NT2/D1 (cell line): ENCODE data around the gene FRMD4A.

Experiments used
- SUZ12 ChIP-seq: IDR thresholded peaks from 2 replicates; pipeline ENCODE4 v1.6.1; 2011; ENCODE audit not compliant: insufficient read length, insufficient read depth; ENCODE audit errors: extremely low read depth
- YY1 ChIP-seq: IDR thresholded peaks from 2 replicates; pipeline ENCODE4 v1.6.1; 2011; ENCODE audit not compliant: insufficient read length, insufficient read depth

DNA sequence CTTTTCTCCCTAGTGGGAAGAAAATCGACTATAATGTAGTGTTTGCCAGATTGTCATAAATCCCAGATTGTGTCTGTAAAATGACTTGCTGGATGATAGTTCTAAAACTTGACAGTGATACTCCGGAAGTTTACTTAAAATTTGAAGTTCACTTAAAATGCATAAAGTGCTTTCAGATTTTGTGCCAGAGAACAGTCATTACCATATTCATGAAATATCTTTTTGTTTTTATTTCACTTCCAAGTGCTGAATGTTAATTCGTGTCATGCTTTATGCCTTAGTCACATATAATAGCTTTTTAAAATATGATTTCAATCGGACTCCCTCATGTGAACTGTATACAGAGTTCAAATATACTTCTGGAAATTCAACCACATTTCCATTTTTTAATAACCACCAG is 713.6 kb downstream of the FRMD4A start:
- TF ChIP-seq SUZ12 (no peak), YY1 (no peak)
